ENCODE data around the gene SH3BP5. TPM values are rescaled to one million over a fixed set of nuclear protein-coding genes. Genes with fewer than 3 reads are reported as not detected.
A peak's percentile ranks its signal among the peaks of the same experiment; 100 is the strongest.

The SH3BP5 gene
- total RNA-seq, 2 donors from 2014 or later: 13.3 to 71.6 TPM

DNA sequence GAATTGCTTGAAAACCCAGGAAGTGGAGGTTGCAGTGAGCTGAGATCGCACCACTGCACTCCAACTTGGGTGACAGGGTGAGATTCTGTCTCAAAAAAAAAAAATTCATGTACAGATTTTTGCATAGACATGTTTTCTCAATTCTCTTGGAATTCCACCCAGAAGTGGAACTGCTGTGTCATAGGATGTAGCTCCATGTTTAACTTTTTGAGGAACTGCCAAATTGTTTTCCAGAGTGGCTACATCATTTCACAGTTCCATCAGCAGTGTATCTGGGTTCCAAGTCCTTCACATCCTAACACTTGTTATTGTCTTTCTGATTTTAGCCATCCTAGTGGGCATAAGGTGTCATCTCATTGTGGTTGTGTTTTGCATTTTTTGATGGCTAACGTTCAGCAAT is 116.4 kb downstream of the SH3BP5 start:
- no peak for TF ChIP-seq POLR2AphosphoS5 (IDR thresholded peaks at IDR 0.05)
- no peak for TF ChIP-seq POLR2A (IDR thresholded peaks at IDR 0.05)
- TF ChIP-seq, protein P1, sequence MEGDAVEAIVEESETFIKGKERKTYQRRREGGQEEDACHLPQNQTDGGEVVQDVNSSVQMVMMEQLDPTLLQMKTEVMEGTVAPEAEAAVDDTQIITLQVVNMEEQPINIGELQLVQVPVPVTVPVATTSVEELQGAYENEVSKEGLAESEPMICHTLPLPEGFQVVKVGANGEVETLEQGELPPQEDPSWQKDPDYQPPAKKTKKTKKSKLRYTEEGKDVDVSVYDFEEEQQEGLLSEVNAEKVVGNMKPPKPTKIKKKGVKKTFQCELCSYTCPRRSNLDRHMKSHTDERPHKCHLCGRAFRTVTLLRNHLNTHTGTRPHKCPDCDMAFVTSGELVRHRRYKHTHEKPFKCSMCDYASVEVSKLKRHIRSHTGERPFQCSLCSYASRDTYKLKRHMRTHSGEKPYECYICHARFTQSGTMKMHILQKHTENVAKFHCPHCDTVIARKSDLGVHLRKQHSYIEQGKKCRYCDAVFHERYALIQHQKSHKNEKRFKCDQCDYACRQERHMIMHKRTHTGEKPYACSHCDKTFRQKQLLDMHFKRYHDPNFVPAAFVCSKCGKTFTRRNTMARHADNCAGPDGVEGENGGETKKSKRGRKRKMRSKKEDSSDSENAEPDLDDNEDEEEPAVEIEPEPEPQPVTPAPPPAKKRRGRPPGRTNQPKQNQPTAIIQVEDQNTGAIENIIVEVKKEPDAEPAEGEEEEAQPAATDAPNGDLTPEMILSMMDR (IDR thresholded peaks at IDR 0.05): no peak
- no peak overlapping the region for H3K4me3 ChIP-seq
- H3K27me3 ChIP-seq (replicated peaks; ENCODE audit: insufficient read depth): no peaks in the 10 kb centered on the region
- H3K9me3 ChIP-seq: no peaks in the 10 kb centered on the region
- peaks cover 0 to 10% of the 10 kb centered on the region in 2 donors for H3K36me3 ChIP-seq
- H3K27ac ChIP-seq: no peak overlapping the region
- no peak for DNase-seq (ENCODE audit: low spot score)
- intact Hi-C loops (cut with DNase I): no loop called here
- WGBS: 88% methylated on average over 2 of the region's 2 CpGs
- H3K4me1 ChIP-seq (replicated peaks): no peaks in the 10 kb centered on the region

DNA sequence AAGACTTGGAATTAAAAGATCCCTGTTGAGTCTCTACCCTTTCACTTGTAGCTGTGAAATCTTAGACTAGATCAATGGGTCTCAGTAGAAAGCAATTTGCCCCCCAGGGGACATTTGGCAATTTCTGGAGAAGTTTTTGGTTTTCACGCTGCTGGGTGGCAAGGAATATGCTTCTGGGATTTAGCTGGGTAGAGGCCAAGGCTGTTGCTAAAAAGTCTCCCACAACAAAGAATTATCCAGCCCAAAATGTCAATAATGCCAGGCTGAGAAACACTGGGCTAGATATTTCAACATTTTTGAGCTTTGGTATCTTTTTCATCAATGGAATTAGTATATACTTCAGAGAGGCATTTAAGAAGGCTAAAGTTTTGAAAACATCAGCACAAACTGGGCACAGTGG is 117.6 kb downstream of the SH3BP5 start:
- Histone ChIP-seq H3K4me3 (no peak overlapping the region), H3K36me3 (peaks cover 0 to 5% of the 10 kb centered on the region in 2 donors), H3K27me3 (replicated peaks; ENCODE audit: insufficient read depth) (no peaks in the 10 kb centered on the region), H3K9me3 (no peaks in the 10 kb centered on the region), H3K27ac (no peak overlapping the region), H3K4me1 (replicated peaks) (no peaks in the 10 kb centered on the region)
- 97% methylated on average over 1 of the region's 1 CpG for WGBS
- no peak for DNase-seq (ENCODE audit: low spot score)
- TF ChIP-seq POLR2A (IDR thresholded peaks at IDR 0.05) (no peak), POLR2AphosphoS5 (IDR thresholded peaks at IDR 0.05) (no peak)
- TF ChIP-seq, protein P1 (IDR thresholded peaks at IDR 0.05): no peak
- intact Hi-C loops (cut with DNase I): no loop called here

DNA sequence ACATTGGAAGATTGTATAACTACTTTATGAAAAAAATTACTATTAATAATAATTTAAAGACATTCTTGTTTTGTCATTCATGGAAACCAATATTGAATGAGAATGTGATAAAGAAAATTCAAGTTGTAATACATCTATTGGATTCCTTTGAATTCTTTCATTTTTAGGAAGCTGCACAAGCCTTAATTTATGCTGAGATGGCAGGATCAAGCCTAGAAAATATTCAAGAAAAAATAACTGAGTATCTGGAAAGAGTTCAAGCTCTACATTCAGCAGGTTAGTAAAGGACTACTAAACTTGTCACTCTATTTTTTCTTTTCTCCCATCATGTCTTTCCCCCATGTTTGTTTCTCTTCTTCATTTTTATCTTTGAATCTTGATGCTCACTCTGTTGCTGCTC is 120.4 kb downstream of the SH3BP5 start:
- no peaks in the 10 kb centered on the region for H3K36me3 ChIP-seq
- no peak overlapping the region for H3K4me3 ChIP-seq
- intact Hi-C loops (cut with DNase I): no loop called here
- no peak for DNase-seq (ENCODE audit: low spot score)
- no peaks in the 10 kb centered on the region for H3K4me1 ChIP-seq (replicated peaks)
- no peaks in the 10 kb centered on the region for H3K27me3 ChIP-seq (replicated peaks; ENCODE audit: insufficient read depth)
- H3K27ac ChIP-seq: no peak overlapping the region
- no peaks in the 10 kb centered on the region for H3K9me3 ChIP-seq
- TF ChIP-seq, protein P1 (IDR thresholded peaks at IDR 0.05): no peak
- TF ChIP-seq POLR2AphosphoS5 (IDR thresholded peaks at IDR 0.05) (no peak), POLR2A (IDR thresholded peaks at IDR 0.05) (no peak)

DNA sequence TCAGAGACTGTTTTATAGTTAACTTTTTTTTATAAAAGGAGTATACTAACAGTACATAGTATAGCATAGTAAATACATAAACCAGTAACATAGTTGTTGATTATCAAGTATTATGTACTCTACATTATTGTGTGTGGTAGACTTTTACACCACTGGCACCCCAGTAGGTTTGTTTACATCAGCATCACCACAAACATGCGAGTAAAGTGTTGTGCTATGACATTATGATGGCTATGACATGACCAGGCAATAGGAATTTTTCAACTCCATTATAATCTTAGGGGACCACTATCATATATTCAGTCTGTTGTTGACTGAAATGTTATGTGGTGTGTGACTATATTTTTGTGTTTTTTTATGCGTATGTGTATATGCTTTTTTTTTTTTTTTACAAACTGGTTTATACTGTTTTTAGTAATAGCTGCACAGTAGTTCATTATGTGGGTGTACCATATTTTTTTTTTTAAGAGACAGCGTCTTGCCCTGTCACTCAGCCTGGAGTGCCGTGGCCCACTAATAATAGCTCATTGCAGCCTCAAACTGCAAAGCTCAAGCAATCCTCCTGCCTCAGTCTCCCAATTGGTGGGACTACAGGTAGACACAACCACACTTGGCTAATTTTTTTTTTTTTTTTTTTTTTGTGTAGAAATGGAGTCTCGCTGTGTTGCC is 124.4 kb downstream of the SH3BP5 start:
- intact Hi-C loops (cut with DNase I): loop anchor here (5.0 to 10.0 kb wide), 3 partner anchors 59 to 283 kb away; no protein-coding TSS in a partner anchor
- 76% methylated on average over 5 of the region's 5 CpGs for WGBS
- Histone ChIP-seq H3K27me3 (replicated peaks; ENCODE audit: insufficient read depth) (no peaks in the 10 kb centered on the region), H3K9me3 (no peaks in the 10 kb centered on the region), H3K36me3 (no peaks in the 10 kb centered on the region), H3K4me1 (replicated peaks) (no peaks in the 10 kb centered on the region), H3K4me3 (peak overlapping the region in 1 of 2 donors; percentile 59), H3K27ac (peak overlapping the region in 1 of 2 donors; percentile 40)
- TF ChIP-seq POLR2A (IDR thresholded peaks at IDR 0.05): no peak
- TF ChIP-seq, protein P1 (IDR thresholded peaks at IDR 0.05): no peak
- no peak for TF ChIP-seq POLR2AphosphoS5 (IDR thresholded peaks at IDR 0.05)
- DNase-seq (ENCODE audit: low spot score): no peak
